HepG2 (cell line): ENCODE results near the gene CPLANE2.

Experiments
- MXI1 ChIP-seq: IDR thresholded peaks from 3 replicates; pipeline ENCODE4 v1.6.1; 2012; ENCODE audit warnings: low read depth, low read length, inconsistent platforms, borderline replicate concordance
- ZFP37 ChIP-seq: sonication (generic); formaldehyde crosslinking; IDR thresholded peaks from 2 replicates; pipeline ENCODE4 v1.4.0; 2020; ENCODE audit warnings: missing genetic modification reagents, borderline replicate concordance
- ZNF629 ChIP-seq: sonication (generic); formaldehyde crosslinking; conservative IDR thresholded peaks from 2 replicates; pipeline ENCODE4 v1.5.0; 2020; ENCODE audit warnings: missing genetic modification reagents
- TF ChIP-seq, protein P1 (sequence below): IDR thresholded peaks from 2 replicates; pipeline ENCODE4 v1.6.1; 2016; ENCODE audit warnings: missing compliant biosample characterization, missing genetic modification reagents, borderline replicate concordance
- TF ChIP-seq, protein P2 (sequence below): sonication (generic); formaldehyde crosslinking; IDR thresholded peaks from 2 replicates; pipeline ENCODE4 v1.5.0; 2020; ENCODE audit warnings: mild to moderate bottlenecking, missing genetic modification reagents, moderate library complexity

DNA sequence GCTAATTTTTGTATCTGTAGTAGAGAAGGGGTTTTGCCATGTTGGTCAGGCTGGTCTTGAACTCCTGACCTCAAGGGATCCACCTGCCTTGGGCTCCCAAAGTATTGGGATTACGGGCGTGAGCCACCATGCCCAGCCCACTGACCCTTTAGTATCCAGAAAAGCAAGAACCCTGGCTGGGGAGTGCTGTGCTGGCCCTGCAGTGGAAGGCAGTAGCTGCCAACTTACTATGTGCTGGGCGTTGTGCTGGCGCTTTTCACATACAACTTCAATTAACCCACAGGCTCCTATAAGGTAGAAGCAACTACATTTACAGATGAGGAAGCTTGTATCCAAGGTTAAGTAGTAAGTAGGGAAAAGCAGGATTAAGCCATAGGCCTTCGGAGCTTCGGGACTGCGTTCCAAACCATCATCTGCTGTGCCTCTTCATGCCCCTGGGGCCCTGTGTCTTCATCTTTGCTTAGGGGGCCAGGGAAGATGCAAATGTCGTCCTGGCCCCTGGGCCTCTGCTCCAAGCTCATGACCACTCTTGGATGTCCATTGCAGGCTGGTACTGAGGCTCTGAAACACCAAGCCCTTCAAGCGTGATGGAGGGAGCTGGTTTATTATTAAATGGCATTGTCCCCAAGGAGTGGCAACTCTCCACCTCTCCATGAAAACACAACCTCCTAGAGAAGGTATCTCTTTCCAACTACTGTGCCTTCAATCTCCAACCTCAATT, 8.7 kb upstream of the CPLANE2 start:
- TF ChIP-seq, protein P1, sequence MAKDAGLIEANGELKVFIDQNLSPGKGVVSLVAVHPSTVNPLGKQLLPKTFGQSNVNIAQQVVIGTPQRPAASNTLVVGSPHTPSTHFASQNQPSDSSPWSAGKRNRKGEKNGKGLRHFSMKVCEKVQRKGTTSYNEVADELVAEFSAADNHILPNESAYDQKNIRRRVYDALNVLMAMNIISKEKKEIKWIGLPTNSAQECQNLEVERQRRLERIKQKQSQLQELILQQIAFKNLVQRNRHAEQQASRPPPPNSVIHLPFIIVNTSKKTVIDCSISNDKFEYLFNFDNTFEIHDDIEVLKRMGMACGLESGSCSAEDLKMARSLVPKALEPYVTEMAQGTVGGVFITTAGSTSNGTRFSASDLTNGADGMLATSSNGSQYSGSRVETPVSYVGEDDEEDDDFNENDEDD (CRISPR knock-in tag), result no peak
- TF ChIP-seq, protein P2, sequence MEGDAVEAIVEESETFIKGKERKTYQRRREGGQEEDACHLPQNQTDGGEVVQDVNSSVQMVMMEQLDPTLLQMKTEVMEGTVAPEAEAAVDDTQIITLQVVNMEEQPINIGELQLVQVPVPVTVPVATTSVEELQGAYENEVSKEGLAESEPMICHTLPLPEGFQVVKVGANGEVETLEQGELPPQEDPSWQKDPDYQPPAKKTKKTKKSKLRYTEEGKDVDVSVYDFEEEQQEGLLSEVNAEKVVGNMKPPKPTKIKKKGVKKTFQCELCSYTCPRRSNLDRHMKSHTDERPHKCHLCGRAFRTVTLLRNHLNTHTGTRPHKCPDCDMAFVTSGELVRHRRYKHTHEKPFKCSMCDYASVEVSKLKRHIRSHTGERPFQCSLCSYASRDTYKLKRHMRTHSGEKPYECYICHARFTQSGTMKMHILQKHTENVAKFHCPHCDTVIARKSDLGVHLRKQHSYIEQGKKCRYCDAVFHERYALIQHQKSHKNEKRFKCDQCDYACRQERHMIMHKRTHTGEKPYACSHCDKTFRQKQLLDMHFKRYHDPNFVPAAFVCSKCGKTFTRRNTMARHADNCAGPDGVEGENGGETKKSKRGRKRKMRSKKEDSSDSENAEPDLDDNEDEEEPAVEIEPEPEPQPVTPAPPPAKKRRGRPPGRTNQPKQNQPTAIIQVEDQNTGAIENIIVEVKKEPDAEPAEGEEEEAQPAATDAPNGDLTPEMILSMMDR (CRISPR knock-in tag), result no peak
- TF ChIP-seq ZFP37, result no peak
- no peak for TF ChIP-seq MXI1
- no peak for TF ChIP-seq ZNF629 (CRISPR knock-in tag)
